ENCODE measurements around the gene GYG1. TPM values are rescaled to one million over a fixed set of nuclear protein-coding genes. Genes with fewer than 3 reads are reported as not detected.

The GYG1 gene
- total and polyA plus RNA-seq, 2 donors (not counting 1 experiment from before 2014, with no cell fraction given): 10.8 to 20.4 TPM

DNA sequence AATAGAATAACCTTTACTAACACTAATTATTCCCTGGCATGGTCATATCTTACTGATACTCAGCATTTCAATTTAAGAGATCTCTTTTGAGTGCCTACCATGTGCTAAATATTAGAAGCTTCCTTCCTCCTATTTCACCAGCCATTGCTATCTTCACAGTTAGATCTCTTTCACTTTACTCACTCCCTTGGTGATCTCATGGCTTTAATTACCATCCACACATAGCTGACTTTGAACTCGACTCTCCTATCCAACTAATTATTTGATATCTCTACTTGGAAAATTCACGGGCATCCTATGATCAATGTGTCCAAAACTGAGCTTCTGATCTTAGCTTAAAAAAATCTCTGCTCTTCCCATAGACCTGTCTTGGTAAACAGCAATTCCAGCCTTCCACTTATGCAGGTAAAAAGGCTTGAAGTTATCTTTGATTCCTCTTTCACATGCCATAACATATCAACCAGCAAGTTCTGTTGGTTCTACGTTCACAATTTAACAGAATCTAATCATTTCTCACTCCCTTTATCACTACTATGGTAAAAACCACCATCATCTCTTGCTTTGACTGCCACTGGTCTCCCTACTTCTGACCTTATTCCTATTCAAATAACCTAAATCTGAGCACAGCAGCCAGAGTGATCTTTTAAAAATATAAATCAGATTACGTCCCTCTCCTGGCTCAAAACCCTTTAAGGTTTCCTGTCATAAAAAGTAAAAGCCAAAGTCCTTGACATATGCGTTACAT is 53.2 kb downstream of the GYG1 start:
- POLR2A ChIA-PET: no interaction called here
- Mint-ChIP-seq H3K9me3 (ENCODE audit: insufficient read depth) (no peaks in the 10 kb centered on the region), H3K4me1 (peaks cover 4% of the 10 kb centered on the region), H3K27ac (no peak overlapping the region), H3K4me3 (no peak overlapping the region), H3K27me3 (no peaks in the 10 kb centered on the region)
- Histone ChIP-seq H4K20me1 (ENCODE audit: control insufficient read depth, insufficient read depth, low read length, poor library complexity, severe bottlenecking) (no peaks in the 10 kb centered on the region), H3K9ac (ENCODE audit: low read length) (no peak overlapping the region), H3K27me3 (replicated peaks in 1 of 4; ENCODE audit: control extremely low read depth in 1 of 4, control insufficient read depth in 3 of 4, insufficient read depth in 4 of 4, low read length in 3 of 4) (no peaks in the 10 kb centered on the region), H3K4me1 (ENCODE audit: control insufficient read depth in 2 of 2, insufficient read depth in 2 of 2, low read length in 2 of 2) (no peaks in the 10 kb centered on the region), H3K27ac (ENCODE audit: low read length in 2 of 2) (no peak overlapping the region), H3K36me3 (replicated peaks in 1 of 2; ENCODE audit: control extremely low read depth in 1 of 2, control insufficient read depth in 1 of 2, extremely low read depth in 1 of 2, insufficient read depth in 2 of 2, low read length in 1 of 2) (peaks cover 6 to 22% of the 10 kb centered on the region in 2 experiments), H2AFZ (ENCODE audit: insufficient read depth, low read depth, low read length, poor library complexity, severe bottlenecking) (no peak overlapping the region), H3K4me3 (ENCODE audit: control extremely low read depth in 1 of 5, extremely low read depth in 1 of 5, insufficient read depth in 1 of 5, low read depth in 2 of 5, low read length in 4 of 5) (no peak overlapping the region), H3K79me2 (ENCODE audit: control insufficient read depth, insufficient read depth, low read length) (no peaks in the 10 kb centered on the region), H3K4me2 (replicated peaks; ENCODE audit: low read depth, low read length, poor library complexity, severe bottlenecking) (no peak overlapping the region), H3K9me3 (ENCODE audit: control extremely low read depth in 1 of 3, control insufficient read depth in 2 of 3, insufficient read depth in 1 of 3, low read length in 2 of 3) (no peaks in the 10 kb centered on the region)
- DNase-seq (no peak), ATAC-seq (ENCODE audit: low read depth) (no peak)
- 93% methylated on average over 5 of the region's 5 CpGs for WGBS (ENCODE audit: insufficient coverage)
- no peak for TF ChIP-seq EZH2 (IDR thresholded peaks at IDR 0.05; ENCODE audit: borderline replicate concordance, insufficient read depth, low read depth, low read length, poor library complexity, severe bottlenecking)
- TF ChIP-seq, protein P1, sequence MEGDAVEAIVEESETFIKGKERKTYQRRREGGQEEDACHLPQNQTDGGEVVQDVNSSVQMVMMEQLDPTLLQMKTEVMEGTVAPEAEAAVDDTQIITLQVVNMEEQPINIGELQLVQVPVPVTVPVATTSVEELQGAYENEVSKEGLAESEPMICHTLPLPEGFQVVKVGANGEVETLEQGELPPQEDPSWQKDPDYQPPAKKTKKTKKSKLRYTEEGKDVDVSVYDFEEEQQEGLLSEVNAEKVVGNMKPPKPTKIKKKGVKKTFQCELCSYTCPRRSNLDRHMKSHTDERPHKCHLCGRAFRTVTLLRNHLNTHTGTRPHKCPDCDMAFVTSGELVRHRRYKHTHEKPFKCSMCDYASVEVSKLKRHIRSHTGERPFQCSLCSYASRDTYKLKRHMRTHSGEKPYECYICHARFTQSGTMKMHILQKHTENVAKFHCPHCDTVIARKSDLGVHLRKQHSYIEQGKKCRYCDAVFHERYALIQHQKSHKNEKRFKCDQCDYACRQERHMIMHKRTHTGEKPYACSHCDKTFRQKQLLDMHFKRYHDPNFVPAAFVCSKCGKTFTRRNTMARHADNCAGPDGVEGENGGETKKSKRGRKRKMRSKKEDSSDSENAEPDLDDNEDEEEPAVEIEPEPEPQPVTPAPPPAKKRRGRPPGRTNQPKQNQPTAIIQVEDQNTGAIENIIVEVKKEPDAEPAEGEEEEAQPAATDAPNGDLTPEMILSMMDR (IDR thresholded peaks at IDR 0.05): no peak
- intact Hi-C loops (cut with micrococcal nuclease): no loop called here
- CTCF ChIA-PET: no interaction called here

DNA sequence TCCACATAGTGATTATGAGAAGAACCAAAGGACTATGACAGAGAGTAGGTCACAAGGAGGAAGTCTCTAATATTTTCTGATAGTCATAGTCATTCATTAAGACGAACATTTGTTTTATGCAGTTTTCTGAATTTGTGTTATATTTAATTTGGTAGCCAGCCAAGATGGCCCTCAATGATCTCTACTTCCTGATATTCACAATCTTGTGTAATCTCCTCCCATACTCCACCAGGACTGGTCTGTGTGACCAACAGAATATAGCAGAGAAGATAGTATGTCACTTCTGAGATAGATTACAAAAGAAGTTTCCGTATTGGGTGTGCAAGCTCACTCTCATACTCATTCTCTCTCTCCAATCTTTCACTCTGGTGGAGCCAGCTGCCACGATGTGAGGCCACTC is 64.2 kb downstream of the GYG1 start:
- CTCF ChIA-PET: no interaction called here
- no peaks in the 10 kb centered on the region for H3K4me1 ChIP-seq (ENCODE audit: control insufficient read depth in 2 of 2, insufficient read depth in 2 of 2, low read length in 2 of 2)
- H3K9me3 ChIP-seq (ENCODE audit: control extremely low read depth in 1 of 3, control insufficient read depth in 2 of 3, insufficient read depth in 1 of 3, low read length in 2 of 3): no peaks in the 10 kb centered on the region
- no peak overlapping the region for H3K4me2 ChIP-seq (replicated peaks; ENCODE audit: low read depth, low read length, poor library complexity, severe bottlenecking)
- no peak for DNase-seq
- Mint-ChIP-seq H3K27ac (no peak overlapping the region), H3K27me3 (no peaks in the 10 kb centered on the region), H3K9me3 (ENCODE audit: insufficient read depth) (no peaks in the 10 kb centered on the region), H3K4me3 (no peak overlapping the region), H3K4me1 (no peaks in the 10 kb centered on the region)
- ATAC-seq (ENCODE audit: low read depth): no peak
- no peaks in the 10 kb centered on the region for H3K79me2 ChIP-seq (ENCODE audit: control insufficient read depth, insufficient read depth, low read length)
- TF ChIP-seq EZH2 (IDR thresholded peaks at IDR 0.05; ENCODE audit: borderline replicate concordance, insufficient read depth, low read depth, low read length, poor library complexity, severe bottlenecking): no peak
- TF ChIP-seq, protein P1 (IDR thresholded peaks at IDR 0.05): no peak
- no peak overlapping the region for H3K4me3 ChIP-seq (ENCODE audit: control extremely low read depth in 1 of 5, extremely low read depth in 1 of 5, insufficient read depth in 1 of 5, low read depth in 2 of 5, low read length in 4 of 5)
- H3K27ac ChIP-seq (ENCODE audit: low read length in 2 of 2): no peak overlapping the region
- H3K9ac ChIP-seq (ENCODE audit: low read length): no peak overlapping the region
- H3K36me3 ChIP-seq (replicated peaks in 1 of 2; ENCODE audit: control extremely low read depth in 1 of 2, control insufficient read depth in 1 of 2, extremely low read depth in 1 of 2, insufficient read depth in 2 of 2, low read length in 1 of 2): peaks cover 3 to 14% of the 10 kb centered on the region in 2 experiments
- H3K27me3 ChIP-seq (replicated peaks in 1 of 4; ENCODE audit: control extremely low read depth in 1 of 4, control insufficient read depth in 3 of 4, insufficient read depth in 4 of 4, low read length in 3 of 4): no peaks in the 10 kb centered on the region
- H2AFZ ChIP-seq (ENCODE audit: insufficient read depth, low read depth, low read length, poor library complexity, severe bottlenecking): no peak overlapping the region
- H4K20me1 ChIP-seq (ENCODE audit: control insufficient read depth, insufficient read depth, low read length, poor library complexity, severe bottlenecking): no peaks in the 10 kb centered on the region
- POLR2A ChIA-PET: no interaction called here
- no CpG with 5 or more reads among the region's 3 CpGs for WGBS (ENCODE audit: insufficient coverage)
- intact Hi-C loops (cut with micrococcal nuclease): no loop called here
